ENCODE data around the gene C1orf21. TPM values are rescaled to one million over a fixed set of nuclear protein-coding genes. Genes with fewer than 3 reads are reported as not detected.

The C1orf21 gene
- total RNA-seq, 1 experiment from 2014 or later = 0.15 TPM

DNA sequence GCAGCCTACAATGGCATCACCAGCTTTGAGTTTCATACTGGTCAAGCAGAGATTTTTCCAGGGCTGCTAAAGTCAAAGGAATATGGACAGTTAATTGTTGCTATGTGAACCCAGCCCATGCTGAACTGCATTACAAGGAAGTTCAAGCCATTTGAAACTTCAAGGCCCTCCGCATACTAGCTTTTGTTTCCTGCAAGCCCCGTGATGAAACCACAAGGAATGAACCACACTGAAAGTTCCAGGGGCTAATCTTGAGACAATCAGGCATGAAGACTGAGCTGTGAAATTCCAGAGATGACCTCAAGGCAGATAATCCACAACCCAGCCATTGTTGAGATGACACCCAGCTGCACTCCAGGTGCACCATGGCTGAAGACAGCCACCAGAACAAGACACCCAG is 180.8 kb downstream of the C1orf21 start:
- H3K27ac ChIP-seq (ENCODE audit: low read length) = no peak overlapping the region
- ATAC-seq = no peak
- H3K27me3 ChIP-seq (ENCODE audit: control insufficient read depth, insufficient read depth, low read length) = 0 out of 2 replicates have a peak, but pooled peaks cover 2% of the 10 kb centered on the region
- in situ Hi-C loops (cut with HindIII; ENCODE audit: low pct_unique_long_range_greater_than_20kb, low sequenced_read_pairs) = no loop called here
- ChIA-PET CTCF (no interaction called here), POLR2A (no interaction called here)
- TF ChIP-seq, protein P1, sequence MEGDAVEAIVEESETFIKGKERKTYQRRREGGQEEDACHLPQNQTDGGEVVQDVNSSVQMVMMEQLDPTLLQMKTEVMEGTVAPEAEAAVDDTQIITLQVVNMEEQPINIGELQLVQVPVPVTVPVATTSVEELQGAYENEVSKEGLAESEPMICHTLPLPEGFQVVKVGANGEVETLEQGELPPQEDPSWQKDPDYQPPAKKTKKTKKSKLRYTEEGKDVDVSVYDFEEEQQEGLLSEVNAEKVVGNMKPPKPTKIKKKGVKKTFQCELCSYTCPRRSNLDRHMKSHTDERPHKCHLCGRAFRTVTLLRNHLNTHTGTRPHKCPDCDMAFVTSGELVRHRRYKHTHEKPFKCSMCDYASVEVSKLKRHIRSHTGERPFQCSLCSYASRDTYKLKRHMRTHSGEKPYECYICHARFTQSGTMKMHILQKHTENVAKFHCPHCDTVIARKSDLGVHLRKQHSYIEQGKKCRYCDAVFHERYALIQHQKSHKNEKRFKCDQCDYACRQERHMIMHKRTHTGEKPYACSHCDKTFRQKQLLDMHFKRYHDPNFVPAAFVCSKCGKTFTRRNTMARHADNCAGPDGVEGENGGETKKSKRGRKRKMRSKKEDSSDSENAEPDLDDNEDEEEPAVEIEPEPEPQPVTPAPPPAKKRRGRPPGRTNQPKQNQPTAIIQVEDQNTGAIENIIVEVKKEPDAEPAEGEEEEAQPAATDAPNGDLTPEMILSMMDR (IDR thresholded peaks at IDR 0.05) = no peak
- TF ChIP-seq, protein P2, sequence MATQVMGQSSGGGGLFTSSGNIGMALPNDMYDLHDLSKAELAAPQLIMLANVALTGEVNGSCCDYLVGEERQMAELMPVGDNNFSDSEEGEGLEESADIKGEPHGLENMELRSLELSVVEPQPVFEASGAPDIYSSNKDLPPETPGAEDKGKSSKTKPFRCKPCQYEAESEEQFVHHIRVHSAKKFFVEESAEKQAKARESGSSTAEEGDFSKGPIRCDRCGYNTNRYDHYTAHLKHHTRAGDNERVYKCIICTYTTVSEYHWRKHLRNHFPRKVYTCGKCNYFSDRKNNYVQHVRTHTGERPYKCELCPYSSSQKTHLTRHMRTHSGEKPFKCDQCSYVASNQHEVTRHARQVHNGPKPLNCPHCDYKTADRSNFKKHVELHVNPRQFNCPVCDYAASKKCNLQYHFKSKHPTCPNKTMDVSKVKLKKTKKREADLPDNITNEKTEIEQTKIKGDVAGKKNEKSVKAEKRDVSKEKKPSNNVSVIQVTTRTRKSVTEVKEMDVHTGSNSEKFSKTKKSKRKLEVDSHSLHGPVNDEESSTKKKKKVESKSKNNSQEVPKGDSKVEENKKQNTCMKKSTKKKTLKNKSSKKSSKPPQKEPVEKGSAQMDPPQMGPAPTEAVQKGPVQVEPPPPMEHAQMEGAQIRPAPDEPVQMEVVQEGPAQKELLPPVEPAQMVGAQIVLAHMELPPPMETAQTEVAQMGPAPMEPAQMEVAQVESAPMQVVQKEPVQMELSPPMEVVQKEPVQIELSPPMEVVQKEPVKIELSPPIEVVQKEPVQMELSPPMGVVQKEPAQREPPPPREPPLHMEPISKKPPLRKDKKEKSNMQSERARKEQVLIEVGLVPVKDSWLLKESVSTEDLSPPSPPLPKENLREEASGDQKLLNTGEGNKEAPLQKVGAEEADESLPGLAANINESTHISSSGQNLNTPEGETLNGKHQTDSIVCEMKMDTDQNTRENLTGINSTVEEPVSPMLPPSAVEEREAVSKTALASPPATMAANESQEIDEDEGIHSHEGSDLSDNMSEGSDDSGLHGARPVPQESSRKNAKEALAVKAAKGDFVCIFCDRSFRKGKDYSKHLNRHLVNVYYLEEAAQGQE (IDR thresholded peaks at IDR 0.05; ENCODE audit: insufficient read depth in 1 of 2, low read depth in 2 of 2, low read length in 1 of 2) = no peak
- TF ChIP-seq SIN3A (IDR thresholded peaks at IDR 0.05; ENCODE audit: borderline replicate concordance, insufficient read depth, low read depth, low read length) = no peak
- TF ChIP-seq POLR2AphosphoS5 (IDR thresholded peaks at IDR 0.05; ENCODE audit: low read depth, low read length) = no peak
- TF ChIP-seq TCF7L2 (IDR thresholded peaks at IDR 0.05; ENCODE audit: low read depth, low read length) = no peak
- H3K9me3 ChIP-seq (ENCODE audit: control insufficient read depth, insufficient read depth, low read depth, low read length) = no peaks in the 10 kb centered on the region
- BruUV-seq (replicated peaks) = no TSS peak
- H3K4me1 ChIP-seq (ENCODE audit: control insufficient read depth, insufficient read depth, low read length) = no peaks in the 10 kb centered on the region
- H3K36me3 ChIP-seq (ENCODE audit: control insufficient read depth, insufficient read depth, low read length) = no peaks in the 10 kb centered on the region
- DNase-seq (ENCODE audit: low read depth, low spot score) = no peak
- no peak overlapping the region for H3K4me3 ChIP-seq (ENCODE audit: low read depth in 2 of 2, low read length in 2 of 2)
- intact Hi-C loops (cut with micrococcal nuclease; ENCODE audit: unreplicated experiment) = no loop called here

DNA sequence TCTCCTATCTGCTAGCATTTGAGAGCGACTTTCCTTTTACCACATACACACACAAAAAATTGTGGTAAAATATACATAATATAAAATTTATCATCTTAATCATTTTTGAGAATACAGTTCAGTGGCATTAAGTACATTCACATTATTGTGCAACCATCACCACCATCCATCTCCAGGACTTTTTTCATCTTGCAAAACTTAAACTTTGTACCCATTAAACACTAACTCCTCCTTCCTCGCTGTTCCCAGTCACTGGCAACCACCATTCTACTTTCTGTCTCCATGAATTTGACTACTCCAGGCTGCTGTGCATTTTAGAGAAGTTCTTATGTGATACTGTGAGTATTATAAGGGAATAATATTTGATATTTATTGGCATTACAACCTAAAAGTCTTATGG is 181.3 kb downstream of the C1orf21 start:
- no peak for DNase-seq (ENCODE audit: low read depth, low spot score)
- TF ChIP-seq TCF7L2 (IDR thresholded peaks at IDR 0.05; ENCODE audit: low read depth, low read length) (no peak), POLR2AphosphoS5 (IDR thresholded peaks at IDR 0.05; ENCODE audit: low read depth, low read length) (no peak), SIN3A (IDR thresholded peaks at IDR 0.05; ENCODE audit: borderline replicate concordance, insufficient read depth, low read depth, low read length) (no peak)
- TF ChIP-seq, protein P1 (IDR thresholded peaks at IDR 0.05) = no peak
- TF ChIP-seq, protein P2 (IDR thresholded peaks at IDR 0.05; ENCODE audit: insufficient read depth in 1 of 2, low read depth in 2 of 2, low read length in 1 of 2) = no peak
- H3K4me3 ChIP-seq (ENCODE audit: low read depth in 2 of 2, low read length in 2 of 2) = no peak overlapping the region
- POLR2A ChIA-PET = no interaction called here
- 0 out of 2 replicates have a peak, but pooled peaks cover 2% of the 10 kb centered on the region for H3K27me3 ChIP-seq (ENCODE audit: control insufficient read depth, insufficient read depth, low read length)
- intact Hi-C loops (cut with micrococcal nuclease; ENCODE audit: unreplicated experiment) = no loop called here
- H3K27ac ChIP-seq (ENCODE audit: low read length) = no peak overlapping the region
- in situ Hi-C loops (cut with HindIII; ENCODE audit: low pct_unique_long_range_greater_than_20kb, low sequenced_read_pairs) = no loop called here
- no peak for ATAC-seq
- no peaks in the 10 kb centered on the region for H3K4me1 ChIP-seq (ENCODE audit: control insufficient read depth, insufficient read depth, low read length)
- no peaks in the 10 kb centered on the region for H3K9me3 ChIP-seq (ENCODE audit: control insufficient read depth, insufficient read depth, low read depth, low read length)
- CTCF ChIA-PET = no interaction called here
- BruUV-seq (replicated peaks) = no TSS peak
- no peaks in the 10 kb centered on the region for H3K36me3 ChIP-seq (ENCODE audit: control insufficient read depth, insufficient read depth, low read length)

Data from Panc1 (cell line).